Measurements from ENCODE around the gene KIAA1328. TPM values are rescaled to one million over a fixed set of nuclear protein-coding genes. Genes with fewer than 3 reads are reported as not detected.

The KIAA1328 gene
- total RNA-seq, 6 donors from 2014 or later, result 10.6 to 66.0 (median 28.8) TPM

GRCh38 chr18:36792634-36793283 lies 36.2 kb upstream of the KIAA1328 start:
- Histone ChIP-seq H3K27ac (no peak overlapping the region), H3K27me3 (no peaks in the 10 kb centered on the region), H3K4me3 (no peak overlapping the region), H3K9me3 (no peaks in the 10 kb centered on the region), H3K36me3 (peaks cover 3 to 71% (median 34%) of the 10 kb centered on the region in 4 donors), H3K4me1 (no peaks in the 10 kb centered on the region)
- WGBS, 2 donors, result 98% methylated on average over 4 of the region's 4 CpGs
- ATAC-seq (ENCODE audit: low FRiP score in 2 of 2), result no peak
- no peak for TF ChIP-seq CTCF (IDR thresholded peaks at IDR 0.05)
- no peak for TF ChIP-seq POLR2AphosphoS5 (IDR thresholded peaks at IDR 0.05)
- no peak for TF ChIP-seq POLR2A (IDR thresholded peaks at IDR 0.05)
- no peak for TF ChIP-seq EP300 (IDR thresholded peaks at IDR 0.05)
- DNase-seq, result no peak

- no peaks in the 10 kb centered on the region for H3K27me3 ChIP-seq
- H3K36me3 ChIP-seq, result peaks cover 8 to 89% (median 34%) of the 10 kb centered on the region in 4 donors
- no peak overlapping the region for H3K4me3 ChIP-seq
- no peaks in the 10 kb centered on the region for H3K9me3 ChIP-seq
- no peak for ATAC-seq (ENCODE audit: low FRiP score in 2 of 2)
- no peak for TF ChIP-seq CTCF (IDR thresholded peaks at IDR 0.05)
- no peak for TF ChIP-seq EP300 (IDR thresholded peaks at IDR 0.05)
- no peak for TF ChIP-seq POLR2AphosphoS5 (IDR thresholded peaks at IDR 0.05)
- no peak for TF ChIP-seq POLR2A (IDR thresholded peaks at IDR 0.05)
- 93 to 98% methylated on average over 3 of the region's 3 CpGs for WGBS, 2 donors
- no peak overlapping the region for H3K27ac ChIP-seq
- DNase-seq, result no peak
- no peaks in the 10 kb centered on the region for H3K4me1 ChIP-seq
Measured at GRCh38 chr18:36798738-36799473, 30.0 kb upstream of the KIAA1328 start.

- no peak overlapping the region for H3K27ac ChIP-seq
- H3K9me3 ChIP-seq, result no peaks in the 10 kb centered on the region
- 90 to 95% methylated on average over 2 of the region's 2 CpGs for WGBS, 2 donors
- no peaks in the 10 kb centered on the region for H3K27me3 ChIP-seq
- H3K4me1 ChIP-seq, result peaks cover 0 to 6% (median 0%) of the 10 kb centered on the region in 4 donors
- DNase-seq, result no peak
- H3K4me3 ChIP-seq, result no peak overlapping the region
- no peak for TF ChIP-seq POLR2AphosphoS5 (IDR thresholded peaks at IDR 0.05)
- no peak for TF ChIP-seq EP300 (IDR thresholded peaks at IDR 0.05)
- no peak for TF ChIP-seq CTCF (IDR thresholded peaks at IDR 0.05)
- TF ChIP-seq POLR2A (IDR thresholded peaks at IDR 0.05), result no peak
- no peak for ATAC-seq (ENCODE audit: low FRiP score in 2 of 2)
- peaks cover 7 to 74% (median 22%) of the 10 kb centered on the region in 4 donors for H3K36me3 ChIP-seq
Measured at GRCh38 chr18:36805105-36805504, 23.8 kb upstream of the KIAA1328 start.

GRCh38 chr18:36808681-36809080 lies 20.2 kb upstream of the KIAA1328 start:
- H3K9me3 ChIP-seq, result no peaks in the 10 kb centered on the region
- DNase-seq (no peak), ATAC-seq (ENCODE audit: low FRiP score in 2 of 2) (no peak)
- TF ChIP-seq EP300 (IDR thresholded peaks at IDR 0.05) (no peak), POLR2A (IDR thresholded peaks at IDR 0.05) (no peak), CTCF (IDR thresholded peaks at IDR 0.05) (no peak), POLR2AphosphoS5 (IDR thresholded peaks at IDR 0.05) (no peak)
- no peaks in the 10 kb centered on the region for H3K27me3 ChIP-seq
- H3K36me3 ChIP-seq, result peaks cover 7 to 43% (median 19%) of the 10 kb centered on the region in 4 donors
- H3K27ac ChIP-seq, result no peak overlapping the region
- peaks cover 0 to 16% (median 4%) of the 10 kb centered on the region in 4 donors for H3K4me1 ChIP-seq
- 89 to 90% methylated on average over 2 of the region's 2 CpGs for WGBS, 2 donors
- no peak overlapping the region for H3K4me3 ChIP-seq

All from upper lobe of left lung (tissue), 6 donors.